H1 (cell line): ENCODE data around the gene MTRFR.
"Not testable (repeated sequence)": the region's sequence is repeated elsewhere in the genome, so short reads cannot be mapped to it uniquely, and the experiment has no call there.

Experiments used
- RAD21 ChIP-seq, 2 experiments: IDR thresholded peaks in 1 of 2; conservative IDR thresholded peaks in 1 of 2; 2 replicates each; pipeline ENCODE4 v1.6.1; 2011; ENCODE audit warnings: low read depth in 2 of 2, low read length in 2 of 2, improper control_type of control experiment in 1 of 2, inconsistent platforms in 1 of 2, mild to moderate bottlenecking in 1 of 2, moderate library complexity in 1 of 2
- SP1 ChIP-seq: IDR thresholded peaks from 2 replicates; pipeline ENCODE4 v1.6.1; 2011; ENCODE audit warnings: low read depth, low read length
- SRF ChIP-seq: IDR thresholded peaks from 2 replicates; pipeline ENCODE4 v1.6.1; 2011; ENCODE audit warnings: mild to moderate bottlenecking, low read depth, low read length, moderate library complexity
- TAF1 ChIP-seq: IDR thresholded peaks from 2 replicates; pipeline ENCODE4 v1.6.1; 2011; ENCODE audit warnings: mild to moderate bottlenecking, low read depth, low read length
- TF ChIP-seq, protein P1 (sequence below), 3 experiments: IDR thresholded peaks; 1 replicate in 2 of 3; 2 replicates in 1 of 3; pipeline versions ENCODE4 v1.5.1 to v1.6.1; 2011; ENCODE audit warnings: low read length in 3 of 3, mild to moderate bottlenecking in 3 of 3, inconsistent platforms in 2 of 3, low read depth in 1 of 3, moderate library complexity in 1 of 3; ENCODE audit not compliant: insufficient read depth in 1 of 3; ENCODE audit errors: control extremely low read depth in 1 of 3

DNA sequence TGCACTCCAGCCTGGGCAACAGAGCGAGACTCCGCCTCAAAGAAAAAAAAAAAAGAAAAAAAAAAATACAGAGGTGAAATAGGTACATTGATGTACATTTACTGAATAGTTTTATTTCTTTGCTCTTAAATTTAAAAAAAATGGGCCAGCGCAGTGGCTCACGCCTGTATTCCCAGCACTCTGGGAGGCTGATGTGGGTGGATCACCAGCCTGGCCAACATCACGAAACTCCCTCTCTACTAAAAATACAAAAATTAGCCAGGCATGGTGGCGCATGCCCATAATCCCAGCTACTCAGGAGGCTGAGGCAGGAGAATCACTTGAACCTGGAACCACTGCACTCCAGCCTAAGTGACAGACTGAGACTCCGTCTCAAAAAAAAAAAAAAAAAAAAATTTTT is 25.4 kb upstream of the MTRFR start:
- TF ChIP-seq SRF; RAD21 (IDR thresholded peaks at IDR 0.05 in 1 of 2, conservative IDR thresholded peaks at IDR 0.05 in 1 of 2; ENCODE audit: low read depth in 2 of 2, low read length in 2 of 2); SP1; TAF1: not testable (repeated sequence)
- TF ChIP-seq, protein P1, sequence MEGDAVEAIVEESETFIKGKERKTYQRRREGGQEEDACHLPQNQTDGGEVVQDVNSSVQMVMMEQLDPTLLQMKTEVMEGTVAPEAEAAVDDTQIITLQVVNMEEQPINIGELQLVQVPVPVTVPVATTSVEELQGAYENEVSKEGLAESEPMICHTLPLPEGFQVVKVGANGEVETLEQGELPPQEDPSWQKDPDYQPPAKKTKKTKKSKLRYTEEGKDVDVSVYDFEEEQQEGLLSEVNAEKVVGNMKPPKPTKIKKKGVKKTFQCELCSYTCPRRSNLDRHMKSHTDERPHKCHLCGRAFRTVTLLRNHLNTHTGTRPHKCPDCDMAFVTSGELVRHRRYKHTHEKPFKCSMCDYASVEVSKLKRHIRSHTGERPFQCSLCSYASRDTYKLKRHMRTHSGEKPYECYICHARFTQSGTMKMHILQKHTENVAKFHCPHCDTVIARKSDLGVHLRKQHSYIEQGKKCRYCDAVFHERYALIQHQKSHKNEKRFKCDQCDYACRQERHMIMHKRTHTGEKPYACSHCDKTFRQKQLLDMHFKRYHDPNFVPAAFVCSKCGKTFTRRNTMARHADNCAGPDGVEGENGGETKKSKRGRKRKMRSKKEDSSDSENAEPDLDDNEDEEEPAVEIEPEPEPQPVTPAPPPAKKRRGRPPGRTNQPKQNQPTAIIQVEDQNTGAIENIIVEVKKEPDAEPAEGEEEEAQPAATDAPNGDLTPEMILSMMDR (IDR thresholded peaks at IDR 0.05; ENCODE audit: control extremely low read depth in 1 of 3, insufficient read depth in 1 of 3, low read depth in 1 of 3, low read length in 3 of 3): not testable (repeated sequence)
